Skeletal muscle satellite cell (primary cell): Measurements from ENCODE around the gene ZNG1C.
"Not testable (repeated sequence)": the region's sequence is repeated elsewhere in the genome, so short reads cannot be mapped to it uniquely, and the experiment has no call there.

Experiments used
- H3K27me3 ChIP-seq: 2 replicates; pipeline ENCODE4 v1.7.0; 2013; ENCODE audit warnings: low read length; ENCODE audit not compliant: control insufficient read depth, insufficient read depth
- H3K36me3 ChIP-seq: 2 replicates; pipeline ENCODE4 v1.7.0; 2013; ENCODE audit warnings: mild to moderate bottlenecking, control low read depth, low read length; ENCODE audit not compliant: insufficient read depth
- H3K4me1 ChIP-seq: 2 replicates; pipeline ENCODE4 v1.7.0; 2013; ENCODE audit warnings: low read length; ENCODE audit not compliant: control insufficient read depth, insufficient read depth
- H3K4me2 ChIP-seq: 2 replicates; pipeline ENCODE4 v1.7.0; 2013; ENCODE audit warnings: mild to moderate bottlenecking, low read length
- H3K4me3 ChIP-seq: 2 replicates; pipeline ENCODE4 v1.7.0; 2013; ENCODE audit warnings: low read length
- H3K9ac ChIP-seq: 2 replicates; pipeline ENCODE4 v1.7.0; 2013; ENCODE audit warnings: mild to moderate bottlenecking, low read depth, low read length, moderate library complexity
- H3K9me3 ChIP-seq: replicated peaks from 2 replicates; pipeline ENCODE4 v1.7.0; 2013; ENCODE audit warnings: mild to moderate bottlenecking, control low read depth, low read length

The ZNG1C gene

DNA sequence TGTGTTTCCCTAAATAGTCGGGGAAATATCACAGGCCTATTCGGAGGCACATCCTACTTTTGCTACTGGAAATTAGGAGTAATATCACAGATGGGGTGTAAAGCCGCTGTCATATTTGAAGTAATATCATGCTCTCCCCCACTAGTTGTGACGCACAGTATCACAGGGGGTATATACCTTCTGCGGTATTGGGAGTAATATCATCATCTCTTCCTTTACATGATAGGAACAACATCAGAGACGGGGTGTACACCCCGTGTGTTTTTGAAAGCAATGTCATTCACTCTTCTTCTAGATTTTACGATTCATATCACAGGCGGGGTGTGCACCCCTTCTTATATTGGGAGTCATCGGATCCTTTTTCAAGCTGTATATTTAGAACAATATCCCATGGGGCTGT, 76.4 kb downstream of the ZNG1C start:
- H3K36me3 ChIP-seq, H3K4me1 ChIP-seq, H3K4me2 ChIP-seq, H3K4me3 ChIP-seq, H3K27me3 ChIP-seq, H3K9ac ChIP-seq, H3K9me3 ChIP-seq: not testable (repeated sequence)

DNA sequence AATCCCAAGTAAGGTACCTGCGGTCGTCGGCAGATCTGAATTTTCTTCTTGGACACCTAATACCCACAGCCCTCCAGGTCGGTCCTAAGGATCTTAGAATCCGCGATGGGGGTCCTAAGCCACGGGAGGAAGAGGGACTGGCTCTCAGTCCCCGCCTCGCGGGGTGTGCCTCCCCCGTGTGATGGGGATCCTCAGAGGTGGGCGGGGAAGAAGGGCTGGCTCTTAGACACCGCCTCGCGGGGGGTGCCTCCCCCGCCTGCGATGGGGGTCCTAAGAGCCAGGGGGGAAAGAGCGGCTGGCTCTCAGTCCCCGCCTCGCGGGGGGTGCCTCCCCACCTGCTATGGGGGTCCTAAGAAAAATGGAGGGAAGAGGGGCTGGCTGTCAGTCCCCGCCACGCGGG, 82.0 kb downstream of the ZNG1C start:
- not testable (repeated sequence) for H3K36me3 ChIP-seq, H3K4me1 ChIP-seq, H3K27me3 ChIP-seq, H3K4me3 ChIP-seq, H3K4me2 ChIP-seq, H3K9ac ChIP-seq, H3K9me3 ChIP-seq

DNA sequence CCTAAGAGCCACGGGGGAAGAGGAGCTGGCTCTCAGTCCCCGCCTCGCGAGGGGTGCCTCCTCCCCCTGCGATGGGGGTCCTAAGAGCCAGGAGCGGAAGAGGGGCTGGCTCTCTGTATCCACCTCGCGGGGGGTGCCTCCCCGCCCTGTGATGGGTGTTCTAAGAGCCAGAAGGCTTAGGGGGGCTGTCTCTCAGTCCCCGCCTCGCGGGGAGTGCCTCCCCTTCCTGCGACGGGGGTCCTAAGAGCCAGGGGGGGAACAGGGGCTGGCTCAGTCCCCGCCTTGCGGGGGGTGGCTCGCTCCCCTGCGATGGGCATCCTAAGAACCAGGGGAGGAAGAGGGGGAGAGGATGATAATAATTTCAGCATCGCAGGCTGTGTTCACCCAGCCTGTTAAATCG, 82.7 kb downstream of the ZNG1C start:
- not testable (repeated sequence) for H3K4me2 ChIP-seq, H3K9me3 ChIP-seq, H3K27me3 ChIP-seq, H3K4me1 ChIP-seq, H3K4me3 ChIP-seq, H3K9ac ChIP-seq, H3K36me3 ChIP-seq

DNA sequence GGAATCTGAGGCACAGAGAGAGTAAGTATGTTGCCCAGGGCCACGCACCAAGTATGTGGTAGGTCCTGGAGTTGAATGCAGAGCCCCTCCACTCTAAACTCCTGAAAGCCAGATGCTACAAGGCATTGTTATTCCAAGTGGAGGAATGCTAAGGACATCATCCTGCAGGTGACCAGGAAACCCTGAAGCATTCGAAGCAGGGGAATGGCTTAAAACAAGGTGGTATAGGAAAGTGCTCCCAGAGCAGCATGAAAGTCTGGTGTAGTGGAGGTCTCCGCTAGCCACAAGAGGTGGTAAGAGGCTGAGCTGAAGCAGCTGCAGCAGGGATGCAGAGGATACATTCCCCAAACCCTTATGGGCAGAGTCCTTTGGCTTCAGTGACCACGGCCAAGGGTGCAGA, 87.3 kb downstream of the ZNG1C start:
- H3K36me3 ChIP-seq, H3K9ac ChIP-seq: not testable (repeated sequence)

DNA sequence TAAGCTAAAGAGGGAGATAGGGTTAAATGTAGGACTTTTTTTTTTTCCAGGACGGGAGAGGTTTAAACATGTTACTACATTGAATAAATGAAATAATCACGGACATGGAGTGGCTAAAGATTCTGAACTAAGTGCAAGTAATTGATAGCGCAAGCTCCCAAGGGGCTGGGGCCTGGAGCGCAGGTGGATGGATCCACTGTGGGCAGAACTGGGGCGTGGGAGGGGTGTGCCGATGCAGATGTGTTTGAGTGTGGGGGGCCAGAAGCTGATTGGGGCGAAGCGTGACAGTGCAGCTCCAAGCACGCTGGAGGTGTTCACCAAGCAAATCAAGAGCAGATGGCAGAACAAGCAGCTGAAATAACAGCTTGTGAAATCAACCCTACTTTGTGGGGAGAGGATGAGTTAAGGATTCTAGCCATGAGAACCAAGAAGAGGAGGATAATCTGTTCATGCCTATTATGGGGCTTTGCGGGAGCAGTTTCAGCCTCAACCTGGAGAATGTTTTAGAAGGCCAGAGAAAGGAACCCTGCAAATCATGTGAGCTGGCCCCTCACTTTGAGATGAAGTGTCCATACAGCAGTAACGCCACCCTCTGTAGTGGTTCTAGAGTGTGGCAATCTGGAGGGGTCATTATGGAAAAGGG, 88.9 kb downstream of the ZNG1C start:
- not testable (repeated sequence) for H3K27me3 ChIP-seq, H3K9ac ChIP-seq, H3K4me2 ChIP-seq, H3K4me3 ChIP-seq, H3K36me3 ChIP-seq, H3K4me1 ChIP-seq, H3K9me3 ChIP-seq

More for the DNA sequence above, 87.3 kb downstream of the ZNG1C start:
- not testable (repeated sequence) for H3K9me3 ChIP-seq, H3K27me3 ChIP-seq, H3K4me3 ChIP-seq, H3K4me1 ChIP-seq, H3K4me2 ChIP-seq

DNA sequence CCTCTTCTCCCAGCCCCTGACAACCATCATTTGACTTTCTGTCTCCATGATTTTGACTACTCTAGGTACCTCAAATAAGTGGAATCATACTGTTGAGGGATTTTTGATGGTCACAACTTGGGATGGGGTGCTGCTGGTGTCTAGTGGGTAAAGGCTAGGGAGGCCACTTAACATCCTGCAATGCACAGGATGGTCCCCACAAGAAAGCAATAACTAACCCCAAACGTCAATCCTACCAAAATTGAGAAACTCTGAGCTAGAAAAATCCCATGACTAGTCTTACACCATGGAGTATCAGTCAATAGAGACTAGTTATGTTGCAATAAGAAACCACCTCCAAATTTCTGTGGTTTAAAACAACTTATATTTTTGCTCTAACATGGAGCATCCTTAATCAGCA, 90.3 kb downstream of the ZNG1C start:
- H3K9ac ChIP-seq, H3K36me3 ChIP-seq, H3K9me3 ChIP-seq, H3K4me1 ChIP-seq, H3K4me2 ChIP-seq, H3K27me3 ChIP-seq, H3K4me3 ChIP-seq: not testable (repeated sequence)

DNA sequence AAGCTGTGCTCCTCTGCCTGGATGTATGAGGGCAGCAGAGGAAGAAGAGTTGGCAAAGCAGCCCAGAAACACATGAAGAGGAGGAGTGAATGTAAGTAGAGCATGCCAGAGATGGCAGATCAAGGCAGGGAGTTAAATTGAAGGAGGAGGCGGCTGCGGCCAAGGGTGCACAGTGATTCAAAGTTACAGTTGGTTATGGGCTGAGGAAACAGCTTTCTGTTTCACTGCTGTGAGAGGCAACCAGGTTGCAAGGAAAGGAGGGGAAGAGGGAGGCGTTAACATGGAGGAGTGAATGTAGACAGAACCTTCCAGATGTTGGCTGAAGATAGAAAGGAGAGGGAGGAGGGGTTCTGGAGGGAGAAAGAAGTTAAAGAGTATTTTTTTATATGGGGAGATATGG, 94.2 kb downstream of the ZNG1C start:
- H3K27me3 ChIP-seq, H3K36me3 ChIP-seq, H3K9me3 ChIP-seq, H3K9ac ChIP-seq, H3K4me1 ChIP-seq, H3K4me3 ChIP-seq, H3K4me2 ChIP-seq: not testable (repeated sequence)

DNA sequence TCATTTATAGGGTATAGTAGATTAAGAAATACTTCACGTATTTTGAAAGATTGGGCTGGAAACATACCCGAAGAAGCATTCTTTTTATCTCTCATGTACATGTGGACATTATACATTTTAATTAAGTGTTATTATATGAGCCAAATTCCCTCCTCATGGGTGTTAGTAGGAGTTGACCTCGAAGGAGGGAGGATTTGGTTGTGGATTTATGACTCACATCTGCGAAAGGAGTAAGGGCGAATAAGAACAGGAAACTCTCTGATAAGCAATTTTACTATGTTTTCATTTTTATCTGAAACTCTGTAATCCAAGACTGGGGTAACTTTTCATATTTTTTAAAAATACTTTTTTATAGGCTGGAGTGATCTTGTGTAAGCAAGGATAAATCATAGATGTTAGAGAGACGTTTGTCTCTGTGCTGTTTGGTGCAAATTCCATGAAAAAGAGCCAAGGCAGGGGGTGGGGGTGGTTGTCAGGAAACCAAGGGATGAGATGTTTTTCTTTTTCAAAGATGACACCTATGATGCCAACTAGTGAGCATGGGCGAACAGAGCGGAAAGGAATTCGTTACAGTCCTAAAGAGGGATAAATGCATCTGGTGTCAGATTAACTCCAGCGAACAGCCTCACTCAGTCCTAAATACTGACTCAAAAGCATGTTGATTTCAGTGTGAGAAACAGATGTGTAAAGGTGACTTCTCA, 95.0 kb downstream of the ZNG1C start:
- H3K4me2 ChIP-seq, H3K4me1 ChIP-seq, H3K9ac ChIP-seq, H3K4me3 ChIP-seq, H3K36me3 ChIP-seq, H3K9me3 ChIP-seq, H3K27me3 ChIP-seq: not testable (repeated sequence)

DNA sequence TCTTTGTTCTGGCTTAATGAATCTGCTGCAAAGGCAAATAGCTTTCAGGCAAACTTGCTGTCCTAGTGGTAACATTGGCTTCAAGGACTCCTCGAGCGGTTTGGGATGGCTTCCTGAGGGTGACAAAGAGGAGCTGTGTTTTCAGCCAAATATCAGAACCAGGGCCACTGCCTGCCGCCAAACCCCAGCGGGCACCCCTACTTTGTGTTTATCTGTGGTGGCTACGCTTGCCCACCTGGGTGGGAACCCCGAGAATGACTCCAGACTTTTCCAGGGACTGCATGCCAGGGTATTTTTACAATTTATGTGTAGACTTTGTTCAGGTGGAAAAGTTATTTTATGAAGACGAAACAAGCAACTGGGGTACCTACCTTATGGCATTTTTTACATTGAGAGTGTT, 96.2 kb downstream of the ZNG1C start:
- H3K4me2 ChIP-seq, H3K27me3 ChIP-seq, H3K9me3 ChIP-seq, H3K4me1 ChIP-seq, H3K4me3 ChIP-seq, H3K36me3 ChIP-seq, H3K9ac ChIP-seq: not testable (repeated sequence)

DNA sequence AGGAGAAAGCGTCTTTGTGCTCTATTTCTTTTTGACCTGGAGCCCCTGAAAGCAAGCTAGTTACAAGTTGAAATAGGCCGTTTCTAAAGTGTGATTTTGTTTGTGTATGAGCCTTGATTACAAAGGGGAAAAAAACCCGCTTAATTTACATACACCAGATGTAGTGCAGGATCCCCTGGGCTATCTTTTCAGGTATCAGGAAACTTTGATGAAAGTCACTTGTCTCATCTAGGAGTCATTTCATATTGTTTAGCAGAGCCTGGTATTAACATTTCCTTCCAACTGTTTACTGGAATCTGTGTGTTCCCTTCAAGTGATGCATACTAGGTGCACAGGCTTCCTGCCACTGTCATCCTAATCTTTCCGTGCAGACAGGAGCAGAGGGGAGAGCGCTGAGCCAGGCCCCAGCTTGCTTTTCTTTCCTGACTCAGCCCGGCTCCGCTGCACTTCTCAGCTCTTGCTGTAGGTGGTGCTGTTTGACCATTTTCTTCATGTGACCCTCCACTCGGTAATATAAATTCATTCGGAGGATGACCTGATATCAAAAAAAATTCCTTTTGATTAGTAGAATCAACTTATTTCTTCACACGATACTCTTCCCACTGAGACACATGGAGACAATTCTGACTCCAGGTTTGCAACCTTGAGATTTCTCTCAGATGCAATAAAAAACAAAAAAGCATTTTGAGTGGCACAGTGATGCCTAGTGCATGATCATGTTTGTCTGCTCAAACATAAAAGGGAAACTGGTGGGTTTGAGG, 100.7 kb downstream of the ZNG1C start:
- not testable (repeated sequence) for H3K9me3 ChIP-seq, H3K9ac ChIP-seq, H3K27me3 ChIP-seq, H3K4me1 ChIP-seq, H3K4me3 ChIP-seq, H3K4me2 ChIP-seq, H3K36me3 ChIP-seq

DNA sequence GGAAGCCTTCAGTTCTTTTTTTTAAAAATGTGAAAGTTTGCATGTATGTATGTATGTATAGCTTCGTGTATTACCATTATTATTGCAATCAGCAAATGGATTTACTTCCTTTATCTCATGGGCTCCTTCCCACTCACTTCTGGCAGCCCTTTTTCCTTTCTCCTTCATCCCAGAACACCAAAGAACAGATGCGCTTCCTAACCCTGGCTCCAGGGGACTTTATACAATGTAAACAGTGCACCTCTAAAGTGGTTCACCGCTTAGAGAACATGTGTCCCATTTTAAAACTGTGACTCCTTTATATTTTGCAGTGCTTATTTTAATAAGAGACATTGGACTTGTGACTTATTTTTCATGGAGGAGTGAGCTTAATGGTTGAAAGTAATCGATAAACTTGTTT, 101.5 kb downstream of the ZNG1C start:
- H3K4me2 ChIP-seq, H3K9ac ChIP-seq, H3K4me1 ChIP-seq, H3K27me3 ChIP-seq, H3K4me3 ChIP-seq, H3K36me3 ChIP-seq, H3K9me3 ChIP-seq: not testable (repeated sequence)

DNA sequence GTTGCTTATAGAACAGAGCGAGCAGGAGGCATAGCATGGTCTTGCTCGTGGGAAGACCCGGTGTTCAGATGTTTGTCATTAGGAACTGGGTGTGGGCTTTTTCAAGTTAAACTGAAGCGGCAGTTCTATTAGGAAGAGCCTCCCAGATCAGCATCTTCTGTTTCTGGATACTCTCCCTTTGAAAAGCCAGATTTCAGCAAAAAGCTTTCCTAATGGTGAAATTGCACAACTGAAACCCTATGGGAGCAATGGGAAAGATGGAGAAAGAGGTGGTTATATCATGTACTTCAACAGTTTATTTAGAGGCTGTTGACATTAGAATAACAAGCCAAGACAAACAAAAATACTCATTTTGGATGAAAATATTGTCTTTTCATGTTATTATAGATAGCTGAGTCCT, 102.2 kb downstream of the ZNG1C start:
- H3K9me3 ChIP-seq, H3K27me3 ChIP-seq, H3K36me3 ChIP-seq, H3K9ac ChIP-seq, H3K4me2 ChIP-seq, H3K4me3 ChIP-seq, H3K4me1 ChIP-seq: not testable (repeated sequence)
